C4-2B (cell line): ENCODE measurements around the gene GOLPH3.

ENCODE experiments used
- CTCF ChIP-seq: fragments of 450-650 bp; conservative IDR thresholded peaks from 2 replicates; pipeline ENCODE4 v1.5.1; 2017; ENCODE audit warnings: mild to moderate bottlenecking
- ZFX ChIP-seq: fragments of 450-650 bp; IDR thresholded peaks from 2 replicates; pipeline ENCODE4 v1.6.1; 2017

GRCh38 chr5:32115985-32116384, 58.1 kb downstream of the GOLPH3 start:
- no peak for TF ChIP-seq CTCF
- TF ChIP-seq ZFX: no peak
